GM19397 (cell line): Measurements from ENCODE around the gene METTL27.
"Not testable (repeated sequence)": the region's sequence is repeated elsewhere in the genome, so short reads cannot be mapped to it uniquely, and the experiment has no call there.

Experiments
- ATAC-seq: cut with Tn5 transposase; IDR thresholded peaks from one replicate; pipeline ENCODE4 v1.9.1; 2021; ENCODE audit warnings: mild to moderate bottlenecking, moderate library complexity; ENCODE audit not compliant: unreplicated experiment

The METTL27 gene

DNA sequence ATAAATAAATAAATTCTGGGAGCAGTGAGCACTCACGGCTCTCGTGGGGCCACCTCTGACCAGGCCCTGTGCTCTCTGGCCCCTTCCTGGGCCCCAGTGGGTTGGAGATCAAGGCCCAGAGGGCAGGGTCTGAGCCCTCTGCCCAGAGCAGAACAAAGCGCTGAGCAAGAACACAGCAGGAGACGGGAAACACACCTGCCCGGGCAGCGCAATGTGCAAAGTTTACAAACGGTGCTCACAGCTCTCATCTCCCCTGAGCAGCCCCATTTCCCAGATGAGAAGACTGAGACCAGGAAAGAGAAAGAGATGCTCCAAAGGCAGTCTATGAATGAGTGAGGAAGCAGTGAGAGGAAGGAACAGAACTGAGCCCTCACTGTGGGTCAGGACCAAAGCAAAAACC is 3.0 kb downstream of the METTL27 start:
- ATAC-seq = no peak

DNA sequence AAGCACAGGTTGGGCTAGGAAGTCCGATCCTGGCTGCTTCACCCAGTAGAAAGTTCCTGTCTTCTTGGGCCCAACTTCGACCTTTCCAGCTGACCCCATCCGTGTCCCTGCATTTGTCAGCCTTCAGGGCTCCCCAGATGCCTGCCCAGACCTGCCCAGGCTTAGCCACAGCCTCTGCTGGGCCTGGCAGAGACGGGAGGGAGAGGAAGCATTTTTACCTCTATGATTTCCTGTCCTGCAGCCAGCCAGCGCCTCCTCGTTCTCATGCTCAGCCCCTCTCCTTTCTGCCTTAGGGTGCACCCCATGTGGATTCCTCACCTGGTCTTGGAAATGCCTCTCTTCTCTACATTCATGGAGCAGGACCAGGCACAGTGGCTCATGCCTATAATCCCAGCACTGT is 3.7 kb downstream of the METTL27 start:
- ATAC-seq = no peak

DNA sequence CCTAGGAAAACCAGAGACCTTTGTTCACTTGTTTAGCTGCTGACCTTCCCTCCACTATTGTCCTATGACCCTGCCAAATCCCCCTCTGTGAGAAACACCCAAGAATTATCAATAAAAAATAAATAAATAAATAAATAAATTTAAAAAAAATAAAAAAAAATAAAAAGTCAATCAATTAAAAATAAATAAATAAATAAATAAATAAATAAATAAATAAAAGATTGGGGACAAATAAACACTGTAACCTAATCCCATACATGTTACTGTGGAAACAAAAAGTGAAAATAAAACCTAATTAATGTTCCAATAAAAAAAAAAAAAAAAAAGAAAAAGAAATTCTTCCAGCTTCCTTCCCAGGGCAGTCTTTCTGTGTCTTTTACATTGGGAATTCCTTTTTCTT is 5.1 kb downstream of the METTL27 start:
- ATAC-seq = not testable (repeated sequence)

DNA sequence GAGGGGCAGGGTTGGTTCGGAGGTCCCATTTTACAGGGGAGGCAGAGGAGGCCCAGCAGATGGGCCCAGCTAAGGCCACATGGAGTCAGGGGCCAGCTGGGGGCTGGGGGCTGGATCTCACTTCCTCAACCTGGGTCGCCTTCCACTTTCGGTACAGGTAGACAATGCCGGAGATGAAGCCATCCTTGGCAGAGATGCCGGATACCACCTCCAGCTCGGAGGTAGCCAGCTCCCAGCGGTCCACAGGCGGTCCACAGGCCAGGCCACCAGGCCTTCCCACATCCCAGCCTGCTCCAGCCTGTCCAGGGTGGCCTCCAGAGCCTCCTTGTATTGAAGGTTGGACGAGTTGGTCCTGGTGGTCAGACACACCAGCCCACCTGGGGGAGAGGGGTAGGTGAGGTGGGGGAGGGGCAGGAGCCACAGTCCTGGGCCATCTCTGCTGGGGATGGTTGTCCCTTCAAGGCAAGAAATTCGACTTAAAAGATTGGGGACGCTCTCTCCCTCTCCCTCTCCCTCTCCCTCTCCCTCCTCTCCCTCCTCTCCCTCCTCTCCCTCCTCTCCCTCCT is 7.6 kb downstream of the METTL27 start:
- no peak for ATAC-seq

DNA sequence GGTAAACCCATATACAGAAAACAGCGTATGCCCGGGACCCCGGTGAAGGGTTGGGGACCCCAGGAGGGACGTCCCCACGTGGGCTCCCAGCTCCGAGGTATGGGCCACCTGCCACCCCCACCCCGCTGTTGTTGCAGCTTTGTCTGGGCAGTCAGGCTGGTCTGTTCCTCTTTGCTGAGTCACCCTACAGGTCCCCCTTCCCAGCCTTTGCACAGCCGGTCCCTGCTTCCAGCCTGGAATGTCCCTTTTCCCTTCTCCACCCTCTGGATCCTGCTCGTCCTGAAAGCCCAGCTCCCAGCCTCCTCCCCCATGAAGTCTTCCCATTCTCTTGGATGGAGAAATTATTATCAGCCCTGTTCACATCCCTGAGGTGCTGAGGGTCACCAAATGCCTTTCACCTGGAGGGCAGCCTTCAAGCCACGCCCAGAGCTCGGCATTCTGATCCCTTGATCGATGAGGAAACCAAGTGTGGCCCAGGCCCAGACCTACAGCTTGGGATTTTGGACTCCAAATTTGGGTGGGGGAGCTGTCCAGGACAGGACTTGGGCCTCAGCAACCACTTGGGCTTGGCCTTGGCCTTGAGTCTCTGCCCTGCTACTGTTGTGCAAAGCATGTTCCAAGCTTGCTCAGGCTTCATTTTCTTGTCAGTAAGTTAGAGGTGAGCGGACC is 8.9 kb downstream of the METTL27 start:
- ATAC-seq = no peak

DNA sequence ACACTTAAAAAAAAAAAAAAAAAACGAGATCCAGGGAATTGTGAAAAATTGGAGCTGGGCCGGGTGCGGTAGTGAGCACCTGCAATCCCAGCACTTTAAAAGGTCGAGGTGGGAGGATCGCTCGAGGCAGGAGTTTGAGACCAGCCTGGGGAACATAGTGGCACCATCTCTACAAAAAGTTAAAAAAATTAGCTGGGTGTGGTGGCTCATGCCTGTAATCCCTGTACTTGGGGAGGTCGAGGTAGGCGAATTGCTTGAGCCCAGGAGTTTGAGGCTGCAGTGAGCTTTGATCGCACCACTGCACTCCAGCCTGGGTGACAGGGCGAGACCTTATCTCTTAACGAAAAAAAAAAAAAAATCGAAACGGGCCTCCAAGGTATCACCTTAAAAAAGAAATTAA is 9.5 kb downstream of the METTL27 start:
- no peak for ATAC-seq

DNA sequence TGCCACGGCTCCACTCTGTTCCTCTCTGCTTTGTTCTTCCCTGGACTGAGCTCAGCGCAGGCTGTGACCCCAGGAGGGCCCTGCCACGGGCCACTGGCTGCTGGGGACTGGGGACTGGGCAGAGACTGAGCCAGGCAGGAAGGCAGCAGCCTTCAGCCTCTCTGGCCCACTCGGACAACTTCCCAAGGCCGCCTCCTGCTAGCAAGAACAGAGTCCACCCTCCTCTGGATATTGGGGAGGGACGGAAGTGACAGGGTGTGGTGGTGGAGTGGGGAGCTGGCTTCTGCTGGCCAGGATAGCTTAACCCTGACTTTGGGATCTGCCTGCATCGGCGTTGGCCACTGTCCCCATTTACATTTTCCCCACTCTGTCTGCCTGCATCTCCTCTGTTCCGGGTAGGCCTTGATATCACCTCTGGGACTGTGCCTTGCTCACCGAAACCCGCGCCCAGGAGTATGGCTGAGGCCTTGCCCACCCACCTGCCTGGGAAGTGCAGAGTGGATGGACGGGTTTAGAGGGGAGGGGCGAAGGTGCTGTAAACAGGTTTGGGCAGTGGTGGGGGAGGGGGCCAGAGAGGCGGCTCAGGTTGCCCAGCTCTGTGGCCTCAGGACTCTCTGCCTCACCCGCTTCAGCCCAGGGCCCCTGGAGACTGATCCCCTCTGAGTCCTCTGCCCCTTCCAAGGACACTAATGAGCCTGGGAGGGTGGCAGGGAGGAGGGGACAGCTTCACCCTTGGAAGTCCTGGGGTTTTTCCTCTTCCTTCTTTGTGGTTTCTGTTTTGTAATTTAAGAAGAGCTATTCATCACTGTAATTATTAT is 10.3 kb downstream of the METTL27 start:
- no peak for ATAC-seq

DNA sequence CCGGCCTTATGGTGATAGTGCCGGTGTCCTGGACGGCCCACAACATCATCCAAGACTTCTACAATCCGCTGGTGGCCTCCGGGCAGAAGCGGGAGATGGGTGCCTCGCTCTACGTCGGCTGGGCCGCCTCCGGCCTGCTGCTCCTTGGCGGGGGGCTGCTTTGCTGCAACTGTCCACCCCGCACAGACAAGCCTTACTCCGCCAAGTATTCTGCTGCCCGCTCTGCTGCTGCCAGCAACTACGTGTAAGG is 10.8 kb downstream of the METTL27 start:
- no peak for ATAC-seq

DNA sequence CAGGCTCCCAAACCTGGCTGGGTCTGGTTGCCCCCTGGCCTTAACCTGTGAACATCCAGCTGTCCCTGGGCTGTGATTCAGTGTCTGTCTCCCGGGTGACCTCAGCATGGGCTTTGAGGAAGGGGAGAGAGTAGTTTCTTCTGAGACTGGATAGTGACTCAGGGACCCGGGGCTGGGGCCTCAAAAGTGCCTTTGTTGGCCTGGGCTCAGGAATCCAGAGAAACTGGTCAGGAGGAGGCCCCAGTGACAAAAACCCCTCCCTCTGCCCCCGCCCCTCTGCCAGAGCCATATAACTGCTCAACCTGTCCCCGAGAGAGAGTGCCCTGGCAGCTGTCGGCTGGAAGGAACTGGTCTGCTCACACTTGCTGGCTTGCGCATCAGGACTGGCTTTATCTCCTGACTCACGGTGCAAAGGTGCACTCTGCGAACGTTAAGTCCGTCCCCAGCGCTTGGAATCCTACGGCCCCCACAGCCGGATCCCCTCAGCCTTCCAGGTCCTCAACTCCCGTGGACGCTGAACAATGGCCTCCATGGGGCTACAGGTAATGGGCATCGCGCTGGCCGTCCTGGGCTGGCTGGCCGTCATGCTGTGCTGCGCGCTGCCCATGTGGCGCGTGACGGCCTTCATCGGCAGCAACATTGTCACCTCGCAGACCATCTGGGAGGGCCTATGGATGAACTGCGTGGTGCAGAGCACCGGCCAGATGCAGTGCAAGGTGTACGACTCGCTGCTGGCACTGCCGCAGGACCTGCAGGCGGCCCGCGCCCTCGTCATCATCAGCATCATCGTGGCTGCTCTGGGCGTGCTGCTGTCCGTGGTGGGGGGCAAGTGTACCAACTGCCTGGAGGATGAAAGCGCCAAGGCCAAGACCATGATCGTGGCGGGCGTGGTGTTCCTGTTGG is 11.4 kb downstream of the METTL27 start, which contains the start of gene CLDN4:
TSS of gene CLDN4 (plus strand) at position 316 of the 903 bp plus-strand sequence. CDS start at position 522, 206 bp downstream.
- no peak for ATAC-seq

DNA sequence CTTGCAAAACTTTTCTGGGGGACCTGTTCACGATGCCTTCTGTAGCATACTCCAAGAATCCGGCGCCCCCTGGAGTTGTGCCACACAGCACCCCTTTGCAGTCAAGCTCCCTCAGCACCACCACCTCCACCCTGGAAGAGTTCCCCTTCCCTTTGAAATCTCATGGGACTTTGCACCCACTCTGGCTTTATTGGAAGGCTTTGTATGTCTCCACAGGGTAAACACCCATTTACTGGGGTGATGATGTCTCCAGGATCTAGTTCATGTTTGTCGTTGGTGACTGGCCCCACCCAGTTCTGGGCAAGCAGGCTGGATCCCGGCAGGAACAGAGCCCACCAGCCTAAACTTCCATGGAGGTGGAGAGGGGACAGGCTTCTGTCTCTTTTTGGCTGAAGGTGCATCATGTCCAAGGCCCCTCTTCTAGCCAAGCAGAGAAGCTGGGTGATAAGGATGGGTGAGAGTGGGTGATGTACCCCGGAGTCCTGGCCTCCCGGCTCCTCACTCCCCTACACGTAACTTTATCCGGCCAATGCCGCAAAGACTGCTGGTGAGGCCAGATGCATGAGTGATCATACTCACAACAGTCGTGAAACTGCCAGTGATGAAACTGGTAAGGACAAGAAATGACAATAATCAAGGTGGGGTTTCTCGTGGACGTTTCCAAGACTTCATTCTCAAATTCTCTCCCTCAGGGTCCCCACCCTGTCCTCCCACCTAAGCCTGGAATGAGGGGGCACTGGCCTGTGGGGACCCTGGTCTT is 12.2 kb downstream of the METTL27 start:
- ATAC-seq = no peak

DNA sequence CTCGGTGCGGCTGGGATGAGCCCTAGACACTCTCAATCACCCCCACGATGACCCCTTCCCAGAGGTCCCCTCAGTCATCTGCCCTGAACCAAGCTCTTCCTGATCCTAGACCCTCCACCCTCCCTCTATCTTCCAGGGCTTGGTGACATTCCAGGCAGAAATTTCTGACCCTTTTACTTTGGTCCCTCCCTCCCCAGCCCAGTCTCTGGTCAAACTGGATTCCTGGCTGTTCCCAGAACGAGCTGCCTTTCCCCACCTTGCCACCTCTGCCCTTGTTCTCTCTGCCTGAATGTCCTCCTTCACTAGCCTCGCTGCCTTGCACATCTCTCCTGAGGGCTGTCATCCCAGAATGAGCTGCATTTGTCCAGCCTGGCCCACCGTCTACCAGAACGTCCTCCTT is 12.8 kb downstream of the METTL27 start:
- no peak for ATAC-seq

DNA sequence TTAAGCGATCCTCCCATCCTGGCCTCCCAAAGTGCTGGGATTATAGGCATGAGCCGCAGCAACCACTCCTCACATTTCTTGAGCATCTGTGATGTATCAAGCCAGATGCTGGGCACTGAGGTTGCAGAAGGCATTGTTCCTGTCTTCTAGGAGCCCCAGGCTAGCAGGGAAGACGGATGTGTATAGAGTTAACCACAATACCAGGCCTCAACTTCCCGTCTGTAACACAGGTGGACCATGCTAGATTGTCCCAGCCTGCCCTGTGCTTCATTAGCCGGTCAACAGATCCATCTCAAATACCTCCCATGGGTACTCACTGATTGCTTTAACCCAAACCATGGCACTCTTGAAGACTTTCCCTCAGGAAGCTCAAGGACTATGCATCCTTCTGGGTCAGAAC is 13.3 kb downstream of the METTL27 start:
- no peak for ATAC-seq

DNA sequence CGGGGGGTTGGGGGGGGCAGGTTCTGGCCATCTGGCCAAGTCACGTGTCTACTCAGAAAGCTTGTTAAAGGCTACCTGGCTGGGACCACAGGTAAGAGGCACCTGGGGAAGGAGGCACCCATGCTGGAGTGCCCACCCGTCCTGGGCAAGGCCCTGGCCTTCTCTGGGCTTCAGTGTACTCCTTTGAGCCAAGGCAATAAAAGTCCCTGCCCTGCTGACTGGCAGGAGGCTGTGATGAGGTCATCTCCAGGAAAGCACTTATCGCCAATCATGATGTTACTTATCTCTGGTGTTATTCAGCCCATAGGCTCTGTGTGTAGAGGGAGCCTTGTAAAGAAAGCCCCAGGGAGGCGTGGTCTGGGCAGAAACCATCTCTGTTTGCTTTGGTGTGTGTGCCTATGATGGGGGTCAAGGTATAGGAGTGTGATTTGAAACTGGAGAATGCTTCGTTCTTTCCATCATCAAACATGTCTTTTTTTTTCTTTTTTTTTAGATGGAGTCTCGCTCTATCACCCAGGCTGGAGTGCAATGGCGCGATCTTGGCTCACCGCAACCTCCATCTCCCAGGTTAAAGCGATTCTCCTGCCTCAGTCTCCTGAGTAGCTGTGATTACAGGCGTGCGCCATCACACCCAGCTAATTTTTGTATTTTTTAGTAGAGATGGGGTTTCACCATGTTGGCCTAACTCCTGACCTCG is 14.1 kb downstream of the METTL27 start:
- no peak for ATAC-seq

DNA sequence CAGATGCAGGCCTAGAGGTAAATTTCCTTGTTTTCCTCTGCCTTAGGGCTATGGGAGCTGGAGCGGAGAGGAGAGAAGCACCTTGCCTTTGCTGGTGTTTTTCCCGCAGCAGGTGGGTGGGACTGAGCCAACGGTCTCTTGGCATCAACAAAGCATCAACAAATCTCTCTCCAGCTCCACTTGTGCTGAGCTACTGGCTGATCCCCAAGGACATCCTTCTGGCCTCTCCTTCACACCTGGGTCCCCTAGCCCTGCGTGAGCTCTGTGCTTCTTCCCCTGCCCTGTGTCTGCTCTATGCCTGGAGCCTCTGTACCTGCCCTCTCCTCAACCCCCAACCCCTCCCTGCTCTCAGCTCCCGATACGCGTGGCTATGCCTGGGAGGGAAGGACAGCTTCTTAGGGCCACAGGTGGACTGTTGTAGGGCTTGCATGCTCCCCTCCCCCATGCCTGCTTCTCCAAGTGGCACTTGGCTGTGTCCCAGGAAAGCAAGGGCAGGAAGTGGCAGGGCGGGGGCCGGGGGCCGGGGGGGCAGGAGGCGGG is 14.7 kb downstream of the METTL27 start:
- ATAC-seq = no peak

DNA sequence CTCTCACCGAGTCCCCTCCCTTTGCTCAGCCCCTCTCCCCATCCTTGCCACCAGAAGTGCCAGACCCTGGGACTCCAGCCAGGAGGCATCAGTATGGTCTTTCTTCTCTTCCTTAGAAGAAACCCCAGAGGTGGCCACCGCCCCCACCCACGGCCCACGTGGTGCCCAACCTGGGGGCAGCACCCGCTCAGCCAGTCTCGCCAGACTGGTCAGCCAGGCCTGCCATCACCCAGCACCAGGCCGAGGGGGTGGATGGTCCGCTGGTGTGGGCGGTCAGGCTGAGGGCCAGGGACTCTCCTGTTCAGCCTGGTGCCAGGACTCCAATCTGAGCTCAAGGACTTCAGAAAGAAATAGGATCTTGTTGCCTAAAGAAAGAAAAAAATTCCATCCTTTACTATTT is 17.3 kb downstream of the METTL27 start:
- ATAC-seq = no peak

DNA sequence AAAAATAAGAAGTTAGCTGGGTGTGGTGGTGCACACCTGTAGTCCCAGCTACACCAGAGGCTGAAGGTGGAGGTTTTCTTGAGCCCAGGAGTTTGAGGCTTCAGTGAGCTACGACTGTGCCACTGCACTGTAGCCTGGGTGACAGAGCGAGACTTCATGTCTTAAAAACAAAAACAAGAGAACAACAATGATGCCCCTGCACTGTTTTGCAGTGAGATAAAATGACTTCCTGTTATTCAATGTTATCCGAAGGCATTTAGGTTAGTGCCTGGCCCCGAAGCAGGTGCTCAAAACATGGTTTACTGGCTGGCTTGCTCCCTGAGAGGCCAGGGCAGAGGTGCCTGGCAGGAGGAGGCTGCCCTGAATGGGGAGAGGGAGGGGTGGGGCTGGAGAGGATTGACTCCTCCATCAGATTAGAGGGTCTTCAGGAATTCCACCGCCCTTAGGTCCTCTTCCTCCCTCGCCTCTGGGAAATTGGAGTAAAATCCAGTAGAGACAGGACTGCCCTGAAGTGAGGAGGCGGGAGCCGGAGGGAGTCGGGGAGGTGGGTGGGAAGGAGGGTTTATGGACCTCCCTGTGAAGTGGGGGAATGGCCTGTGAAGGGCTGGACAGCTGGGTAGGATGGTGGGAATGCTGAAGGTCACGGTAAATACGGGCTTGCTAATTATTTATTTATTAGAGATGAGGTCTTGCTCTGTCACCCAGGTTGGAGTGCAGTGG is 18.3 kb downstream of the METTL27 start:
- no peak for ATAC-seq

DNA sequence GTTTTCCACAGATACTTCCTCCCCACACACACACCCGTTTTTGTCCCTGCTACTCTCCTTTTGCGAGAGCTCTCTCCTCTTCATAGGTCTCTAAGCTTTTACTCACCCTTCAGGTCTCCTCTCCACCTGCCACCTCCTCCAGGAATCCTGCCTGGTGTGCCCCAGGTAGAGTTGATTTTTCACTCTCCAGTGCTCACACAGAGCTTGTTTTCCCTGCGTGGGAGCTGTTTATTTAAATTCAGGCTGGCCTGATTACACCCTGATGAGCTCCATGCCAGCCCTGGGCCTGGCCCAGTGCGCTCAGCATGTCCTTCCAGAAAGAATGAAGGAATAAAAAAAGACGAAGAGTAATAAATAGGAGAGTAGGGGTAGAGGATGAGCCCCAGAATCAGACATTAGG is 19.1 kb downstream of the METTL27 start:
- no peak for ATAC-seq

DNA sequence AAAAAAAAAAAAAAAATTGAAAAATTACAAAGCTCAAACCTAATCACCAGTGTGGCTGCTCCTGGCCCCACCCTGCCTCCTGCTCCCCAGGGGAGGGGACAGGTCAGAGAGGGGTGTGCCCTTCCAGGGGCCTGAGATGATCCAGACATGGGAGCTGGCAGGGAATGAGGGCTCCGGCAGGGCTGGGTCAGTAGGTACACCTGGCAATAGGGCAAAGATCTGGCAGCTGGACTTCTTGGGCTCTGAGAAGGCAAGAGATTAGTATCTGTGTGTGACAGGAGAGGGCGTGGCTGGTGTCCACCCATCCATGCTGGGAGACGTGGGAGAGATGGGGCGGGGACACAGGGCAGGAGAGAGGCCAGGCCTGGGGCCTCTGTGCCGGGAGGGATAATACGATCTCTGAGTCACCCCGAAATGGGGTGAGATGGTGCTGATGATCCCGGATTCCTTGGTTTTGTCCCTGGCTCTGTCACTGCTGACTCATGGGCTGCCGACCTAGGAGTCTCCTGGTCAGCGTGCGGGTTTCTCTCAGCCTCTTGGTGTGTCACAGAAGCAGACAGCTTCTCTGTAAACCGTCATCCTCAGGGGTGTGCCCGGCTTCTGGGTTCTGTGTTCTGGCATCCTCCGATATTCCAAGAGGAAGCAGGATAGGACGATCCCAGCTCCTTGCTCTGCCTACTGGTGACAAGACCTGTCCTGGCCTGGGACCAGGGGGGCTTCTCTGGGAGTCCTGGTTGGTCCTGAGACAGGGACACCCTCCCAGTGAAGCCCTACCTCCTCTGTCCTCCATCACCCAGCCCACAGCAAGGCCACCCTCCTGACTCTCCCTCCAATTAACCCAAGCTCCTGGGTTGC is 19.8 kb downstream of the METTL27 start:
- no peak for ATAC-seq
